Amniotic stem cell (primary cell): ENCODE measurements around the gene SLC27A1.
"Not testable (repeated sequence)": the region's sequence is repeated elsewhere in the genome, so short reads cannot be mapped to it uniquely, and the experiment has no call there.

Source experiments
- DNase-seq: peaks from one replicate; lab custom pipeline; 2025; lab: John Stamatoyannopoulos, UW

The SLC27A1 gene

GRCh38 chr19:17487284-17488121 is 17.2 kb downstream of the SLC27A1 start:
- DNase-seq: no peak

- no peak for DNase-seq
Observed at GRCh38 chr19:17488593-17489391, 18.5 kb downstream of the SLC27A1 start.

- no peak for DNase-seq
Observed at GRCh38 chr19:17489392-17490030, 19.2 kb downstream of the SLC27A1 start.

- no peak for DNase-seq
Observed at GRCh38 chr19:17490411-17490810, 20.1 kb downstream of the SLC27A1 start.

- DNase-seq: no peak
Observed at GRCh38 chr19:17491287-17491686, 21.0 kb downstream of the SLC27A1 start.

- no peak for DNase-seq
Observed at GRCh38 chr19:17495639-17496296, 25.4 kb downstream of the SLC27A1 start.

- no peak for DNase-seq
Observed at GRCh38 chr19:17496337-17496997, 26.1 kb downstream of the SLC27A1 start.

GRCh38 chr19:17497149-17497798 is 26.9 kb downstream of the SLC27A1 start:
- no peak for DNase-seq

- DNase-seq: not testable (repeated sequence)
Observed at GRCh38 chr19:17499025-17499424, 28.7 kb downstream of the SLC27A1 start.

GRCh38 chr19:17499648-17500446 is 29.5 kb downstream of the SLC27A1 start:
- DNase-seq: no peak

- DNase-seq: no peak
Observed at GRCh38 chr19:17500447-17501198, 30.3 kb downstream of the SLC27A1 start.

- DNase-seq: no peak
Observed at GRCh38 chr19:17503240-17503639, 32.9 kb downstream of the SLC27A1 start.

- DNase-seq: no peak
Observed at GRCh38 chr19:17504030-17504429, 33.7 kb downstream of the SLC27A1 start.

GRCh38 chr19:17504456-17504855 is 34.1 kb downstream of the SLC27A1 start:
- no peak for DNase-seq

GRCh38 chr19:17505223-17505622 is 34.9 kb downstream of the SLC27A1 start:
- DNase-seq: no peak

GRCh38 chr19:17506745-17507144 is 36.4 kb downstream of the SLC27A1 start:
- no peak for DNase-seq

- DNase-seq: not testable (repeated sequence)
Observed at GRCh38 chr19:17508558-17508933, 38.2 kb downstream of the SLC27A1 start.

- DNase-seq: no peak
Observed at GRCh38 chr19:17510220-17510993, 40.1 kb downstream of the SLC27A1 start.
